OCI-LY7 (cell line): Measurements from ENCODE around the gene KRTAP13-1. TPM values are rescaled to one million over a fixed set of nuclear protein-coding genes. Genes with fewer than 3 reads are reported as not detected.

ENCODE experiments used
- BruUV-seq: library from RNA; stranded (reverse); fragments of 400-500 nt; replicated peaks from 2 replicates; lab custom pipeline; 2021; lab: Mats Ljungman, UMichigan
- CTCF ChIA-PET: fragments of 300-600 bp; sonication (Branson Sonifier 250); formaldehyde crosslinking; loops from one replicate; lab custom pipeline; 2022; ENCODE audit warnings: antibody characterized with exemption; ENCODE audit not compliant: unreplicated experiment; lab: Charles Lee
- POLR2A ChIA-PET: fragments of 300-600 bp; sonication (Branson Sonifier 250); formaldehyde crosslinking; loops from one replicate; lab custom pipeline; 2022; ENCODE audit warnings: antibody characterized with exemption; lab: Charles Lee
- DNase-seq: peaks from one replicate; pipeline ENCODE4 v3.0.0-alpha.2; 2015; ENCODE audit warnings: low spot score
- H2AFZ ChIP-seq: fragments of 200-600 bp; sonication (generic), shearing (Covaris generic); 2 replicates; pipeline ENCODE4 v1.6.1; 2014; ENCODE audit warnings: mild to moderate bottlenecking, antibody characterized with exemption, low read length, moderate library complexity
- H3K27ac ChIP-seq: fragments of 200-600 bp; sonication (generic); 2 replicates; pipeline ENCODE4 v1.5.1; 2014; ENCODE audit warnings: mixed run types, low read depth, mild to moderate bottlenecking, moderate library complexity, low read length, inconsistent platforms; ENCODE audit not compliant: poor library complexity, severe bottlenecking
- H3K36me3 ChIP-seq: fragments of 200-600 bp; sonication (generic); 2 replicates; pipeline ENCODE4 v1.6.1; 2014; ENCODE audit warnings: mild to moderate bottlenecking, antibody characterized with exemption, low read length, moderate library complexity, mixed read lengths; ENCODE audit not compliant: insufficient read depth
- H3K4me1 ChIP-seq: fragments of 200-600 bp; sonication (generic); 2 replicates; pipeline ENCODE4 v1.5.1; 2014; ENCODE audit warnings: mild to moderate bottlenecking, low read length; ENCODE audit not compliant: insufficient read depth, poor library complexity, severe bottlenecking
- H3K4me2 ChIP-seq: fragments of 200-600 bp; sonication (generic); 2 replicates; pipeline ENCODE4 v1.6.1; 2014; ENCODE audit warnings: mild to moderate bottlenecking, low read length
- H3K4me3 ChIP-seq: fragments of 200-600 bp; sonication (generic); 2 replicates; pipeline ENCODE4 v1.5.1; 2014; ENCODE audit warnings: mild to moderate bottlenecking, low read depth, low read length; ENCODE audit not compliant: poor library complexity, severe bottlenecking
- H3K79me2 ChIP-seq: fragments of 200-600 bp; sonication (generic); 2 replicates; pipeline ENCODE4 v1.6.1; 2016; ENCODE audit warnings: low read depth, mild to moderate bottlenecking, low read length, moderate library complexity, mixed read lengths; ENCODE audit not compliant: insufficient read depth
- H3K9me2 ChIP-seq: fragments of 200-600 bp; sonication (generic); 2 replicates; pipeline ENCODE4 v1.6.1; 2016; ENCODE audit warnings: mild to moderate bottlenecking, low read length, mixed read lengths; ENCODE audit not compliant: insufficient read depth
- H3K9me3 ChIP-seq: fragments of 200-600 bp; sonication (generic); 2 replicates; pipeline ENCODE4 v1.6.1; 2014; ENCODE audit warnings: mild to moderate bottlenecking, mixed run types, low read length, mixed read lengths
- H4K20me1 ChIP-seq: fragments of 200-600 bp; sonication (generic); 2 replicates; pipeline ENCODE4 v1.6.1; 2014; ENCODE audit warnings: mild to moderate bottlenecking, antibody characterized with exemption, low read length, moderate library complexity, mixed read lengths; ENCODE audit not compliant: insufficient read depth
- CTCF ChIP-seq: fragments of 200-600 bp; sonication (generic); conservative IDR thresholded peaks from 2 replicates; pipeline ENCODE4 v1.5.1; 2014; ENCODE audit warnings: mild to moderate bottlenecking, antibody characterized with exemption, low read length, moderate library complexity, mixed read lengths
- EZH2phosphoT487 ChIP-seq: fragments of 200-600 bp; sonication (generic); IDR thresholded peaks from 2 replicates; pipeline ENCODE4 v1.6.1; 2018; ENCODE audit warnings: low read depth, borderline replicate concordance, mild to moderate bottlenecking, mixed run types, antibody characterized with exemption, low read length, moderate library complexity, mixed read lengths
- intact Hi-C: fragments of 100-400 bp; cut with micrococcal nuclease; formaldehyde crosslinking; loops from one replicate; pipeline ENCODE4 v1.10.0; 2022; ENCODE audit not compliant: unreplicated experiment
- total RNA-seq, 2 experiments: library from RNA; depleted of rRNA in 1 of 2; stranded (reverse); fragments of >200 nt in 1 of 2; shearing (Covaris generic) in 1 of 2; gene quantifications; 2 replicates each; pipeline ENCODE4 v1.2.3, GENCODE V29; 2014 to 2022

The KRTAP13-1 gene
- total RNA-seq, 2 experiments from 2014 or later: not detected

DNA sequence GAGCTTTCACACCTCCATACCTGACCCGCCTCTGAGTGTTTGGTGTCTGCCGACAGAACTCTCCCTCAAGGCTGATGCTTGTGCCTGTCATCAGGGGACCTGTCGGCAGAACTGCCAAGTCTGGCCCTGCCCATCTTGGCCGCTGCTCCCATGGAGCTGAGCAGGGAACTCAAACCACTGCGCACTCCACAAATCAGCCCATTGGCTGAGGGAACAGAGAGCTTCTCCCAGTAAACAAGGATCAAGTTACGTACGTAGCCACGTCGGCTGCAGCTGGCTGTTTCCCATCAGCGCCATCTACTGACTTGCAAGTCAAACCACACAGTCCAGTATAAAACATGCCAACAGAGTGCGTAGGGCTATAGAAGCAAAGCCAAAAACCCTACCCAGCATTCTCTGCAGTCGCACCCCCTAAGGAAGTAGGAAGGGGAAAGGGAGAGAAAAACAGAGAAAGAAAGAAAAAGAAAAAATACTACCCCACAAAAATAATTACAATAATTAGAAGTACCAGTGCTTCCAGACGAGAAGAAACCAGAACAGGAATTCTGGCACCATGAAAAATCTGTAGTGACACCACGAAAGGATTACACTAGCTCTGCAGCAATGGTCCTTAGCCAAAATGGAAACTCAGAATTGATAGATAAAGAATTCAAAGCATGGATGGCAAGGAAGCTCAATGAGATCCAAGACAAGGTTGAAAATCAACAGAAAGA is 13.1 kb downstream of the KRTAP13-1 start:
- Histone ChIP-seq H3K4me2 (no peak overlapping the region), H3K9me2 (no peaks in the 10 kb centered on the region), H3K27ac (no peak overlapping the region), H3K79me2 (no peaks in the 10 kb centered on the region), H3K36me3 (no peaks in the 10 kb centered on the region), H3K4me1 (no peaks in the 10 kb centered on the region), H2AFZ (no peak overlapping the region), H3K4me3 (no peak overlapping the region), H3K9me3 (no peaks in the 10 kb centered on the region; the same call in 1 of the 2 replicates), H4K20me1 (no peaks in the 10 kb centered on the region)
- no peak for DNase-seq
- TF ChIP-seq CTCF: peak; percentile 55
- no peak for TF ChIP-seq EZH2phosphoT487
- no TSS peak for BruUV-seq
- ChIA-PET CTCF (no interaction called here), POLR2A (interaction anchor here (0.6 to 1.2 kb wide), 2 partner anchors 91 to 108 kb away, joined by 3 read pairs; no protein-coding TSS in a partner anchor)
- intact Hi-C loops: no loop called here

DNA sequence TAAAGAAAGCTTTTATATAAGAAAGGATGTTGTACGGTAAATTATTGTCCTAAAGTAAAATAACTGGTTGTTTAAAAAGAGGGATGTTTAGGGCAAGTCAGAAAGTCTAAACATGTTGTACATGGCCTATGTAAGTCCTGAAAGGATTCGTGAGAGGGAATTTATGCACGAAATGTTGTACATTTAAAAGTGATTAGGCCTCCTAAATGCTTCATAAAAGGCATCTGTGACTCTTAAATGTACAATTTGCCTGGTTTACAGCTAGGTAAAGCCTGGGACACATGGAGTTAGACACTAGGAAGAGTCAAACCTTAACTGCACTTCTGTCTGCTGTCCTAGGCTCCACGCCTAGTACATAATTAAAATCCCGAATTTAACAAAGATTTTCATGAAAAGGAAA is 20.2 kb downstream of the KRTAP13-1 start:
- H3K79me2 ChIP-seq: no peaks in the 10 kb centered on the region
- H3K9me3 ChIP-seq: peaks cover 23% of the 10 kb centered on the region; the same call in 1 of the 2 replicates
- no peaks in the 10 kb centered on the region for H3K4me1 ChIP-seq
- TF ChIP-seq EZH2phosphoT487: no peak
- no peak for TF ChIP-seq CTCF
- no peaks in the 10 kb centered on the region for H4K20me1 ChIP-seq
- POLR2A ChIA-PET: interaction anchor here (0.6 to 0.7 kb wide), 2 partner anchors 19 to 583 kb away, joined by 3 read pairs; no protein-coding TSS in a partner anchor
- intact Hi-C loops: no loop called here
- no peak overlapping the region for H2AFZ ChIP-seq
- CTCF ChIA-PET: no interaction called here
- BruUV-seq: no TSS peak
- no peak overlapping the region for H3K27ac ChIP-seq
- DNase-seq: no peak
- H3K9me2 ChIP-seq: no peaks in the 10 kb centered on the region
- H3K4me2 ChIP-seq: no peak overlapping the region
- no peaks in the 10 kb centered on the region for H3K36me3 ChIP-seq
- no peak overlapping the region for H3K4me3 ChIP-seq

GRCh38 chr21:30425826-30426225 is 30.0 kb downstream of the KRTAP13-1 start, which contains the start of gene KRTAP13-3:
Gene KRTAP13-3 (minus strand): TSS chr21:30425926. CDS start chr21:30425912, 14 bp downstream.
- Histone ChIP-seq H3K4me2 (no peak within 1 kb of the TSS), H3K4me1 (no peaks in the 10 kb centered on the region), H3K9me2 (no peaks in the 10 kb centered on the region), H3K36me3 (no peaks in the 10 kb centered on the region), H3K79me2 (no peaks in the 10 kb centered on the region), H3K9me3 (no peaks in the 10 kb centered on the region), H4K20me1 (no peaks in the 10 kb centered on the region), H3K4me3 (no peak within 1 kb of the TSS), H3K27ac (no peak within 1 kb of the TSS), H2AFZ (no peak within 1 kb of the TSS)
- TF ChIP-seq EZH2phosphoT487 (no peak), CTCF (no peak)
- POLR2A ChIA-PET: interaction anchor here (0.7 kb wide), 1 partner anchor 485 kb away, joined by 4 read pairs; no protein-coding TSS in a partner anchor
- no TSS peak for BruUV-seq
- DNase-seq: no peak
- CTCF ChIA-PET: no interaction called here
- intact Hi-C loops: no loop called here
